HL-60 (cell line): ENCODE data around the gene KIF26B.

ENCODE experiments used
- CTCF ChIP-seq: IDR thresholded peaks from one replicate; pipeline ENCODE4 v1.5.1; 2011; ENCODE audit warnings: low read length, control low read depth, inconsistent platforms; ENCODE audit not compliant: insufficient read depth
- GABPA ChIP-seq: IDR thresholded peaks from 2 replicates; pipeline ENCODE4 v1.6.1; 2012; ENCODE audit warnings: low read depth
- POLR2AphosphoS5 ChIP-seq: IDR thresholded peaks from 2 replicates; pipeline ENCODE4 v1.6.1; 2012; ENCODE audit warnings: low read depth

- TF ChIP-seq POLR2AphosphoS5 (no peak), CTCF (no peak), GABPA (no peak)
Observed at GRCh38 chr1:245240648-245241165, 85.9 kb downstream of the KIF26B start.
